DMS 273 treated with DMSO at 0.1 percent for 48 hours (cell line): ENCODE data around the gene CETN1.

Experiments used
- DNase-seq: peaks from one replicate; lab custom pipeline; 2025; lab: John Stamatoyannopoulos, UW

CETN1 gene

GRCh38 chr18:580154-580553 is at the start of gene CETN1:
CETN1 (plus strand) TSS chr18:580380; CDS start chr18:580409, 29 bp downstream.
- DNase-seq = no peak

DNA sequence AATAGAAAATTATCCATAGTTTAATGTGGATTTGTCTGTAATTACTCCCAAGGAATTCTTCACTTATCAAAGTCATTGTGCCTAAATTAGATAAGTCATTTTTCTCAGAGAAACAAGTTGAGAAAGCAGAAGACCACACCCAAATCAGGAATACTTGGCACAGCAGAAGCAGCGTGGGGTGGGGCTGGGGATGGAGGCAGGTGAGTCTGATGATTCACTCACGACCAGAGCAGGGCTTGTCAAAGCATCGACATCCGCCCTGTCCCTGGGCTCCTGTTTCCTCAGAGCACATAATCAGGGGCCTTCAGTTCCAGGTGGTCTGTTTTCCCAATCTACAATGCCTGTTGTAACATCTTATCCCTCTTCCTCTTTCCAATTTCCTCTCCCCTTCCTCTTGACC is 48.2 kb upstream of the CETN1 start:
- no peak for DNase-seq

GRCh38 chr18:532632-533031 is 47.5 kb upstream of the CETN1 start:
- DNase-seq = no peak

DNA sequence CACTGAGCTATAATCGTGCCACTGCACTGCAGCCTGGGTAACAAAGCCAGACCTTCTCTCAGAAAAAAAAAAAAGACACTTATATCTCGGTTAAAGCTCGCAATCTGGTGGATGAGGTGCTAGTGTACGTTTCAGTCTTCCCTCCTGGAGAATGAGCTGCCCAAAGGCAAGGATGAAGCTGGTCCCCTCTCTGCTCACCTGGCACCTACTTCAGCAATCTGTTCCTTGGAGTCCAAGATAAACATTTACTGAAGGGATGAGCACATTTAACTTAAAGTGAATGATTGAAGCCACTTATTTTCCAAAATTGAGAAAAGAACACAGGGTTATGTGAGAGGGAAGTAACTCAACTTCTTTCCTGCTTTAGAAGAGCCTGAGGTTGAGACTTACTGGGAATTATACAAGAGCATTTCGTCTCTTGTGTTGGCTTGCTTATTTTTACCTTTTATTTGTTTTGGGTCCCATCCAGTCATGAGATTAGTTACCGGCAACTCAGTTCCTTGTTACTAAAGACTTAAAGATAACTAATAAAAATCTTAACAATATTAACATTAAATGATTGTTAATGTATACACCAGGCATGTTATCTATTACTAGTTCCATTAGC is 46.1 kb upstream of the CETN1 start:
- no peak for DNase-seq

DNA sequence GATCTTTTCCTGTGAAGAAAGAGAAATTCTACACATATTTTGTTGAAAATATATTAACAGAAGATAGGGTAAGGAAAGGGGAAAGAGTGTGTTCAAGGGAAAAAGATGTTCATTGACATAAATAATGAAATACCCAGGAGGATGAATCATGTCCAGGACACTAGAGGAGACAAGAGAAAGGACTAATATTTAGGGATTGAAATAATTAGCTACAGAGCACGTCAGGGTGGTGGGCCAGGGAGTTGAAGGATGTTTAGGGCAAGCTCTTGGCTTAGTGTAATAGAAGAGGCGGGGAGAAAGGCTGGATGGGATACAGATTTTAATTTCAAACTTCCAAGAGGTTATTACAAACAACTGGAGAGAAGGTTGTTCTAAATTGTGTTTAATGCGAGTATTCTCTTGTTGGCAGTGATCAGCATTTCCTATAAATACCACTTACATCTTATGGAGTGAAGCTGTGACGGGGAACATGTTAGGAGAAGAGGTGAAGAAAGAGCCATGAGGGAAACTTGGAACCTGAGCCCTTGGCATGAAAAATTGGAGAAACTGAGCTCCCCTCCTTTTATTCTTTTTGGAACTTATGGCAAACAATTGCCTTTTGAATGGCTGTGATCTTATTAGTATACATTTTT is 36.6 kb upstream of the CETN1 start:
- no peak for DNase-seq

DNA sequence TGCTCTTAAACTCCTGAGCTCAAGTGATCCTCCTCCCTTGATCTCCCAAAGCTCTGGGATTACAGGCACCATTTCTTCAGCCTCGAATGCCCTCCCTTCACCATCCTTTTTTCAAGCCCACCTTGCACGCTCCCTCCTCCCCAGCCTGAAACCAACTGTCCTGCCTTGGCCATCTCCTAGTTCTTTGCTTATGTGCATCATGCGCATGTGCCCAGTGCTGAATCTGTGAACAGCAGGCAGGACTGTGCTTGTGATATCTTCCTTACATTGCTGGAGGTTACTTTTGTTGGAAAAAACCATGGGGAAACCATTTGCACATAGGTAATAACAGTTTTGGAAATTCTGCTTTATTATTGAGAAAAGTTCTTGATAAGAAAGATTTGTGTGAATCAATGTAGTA is 30.2 kb upstream of the CETN1 start:
- no peak for DNase-seq

DNA sequence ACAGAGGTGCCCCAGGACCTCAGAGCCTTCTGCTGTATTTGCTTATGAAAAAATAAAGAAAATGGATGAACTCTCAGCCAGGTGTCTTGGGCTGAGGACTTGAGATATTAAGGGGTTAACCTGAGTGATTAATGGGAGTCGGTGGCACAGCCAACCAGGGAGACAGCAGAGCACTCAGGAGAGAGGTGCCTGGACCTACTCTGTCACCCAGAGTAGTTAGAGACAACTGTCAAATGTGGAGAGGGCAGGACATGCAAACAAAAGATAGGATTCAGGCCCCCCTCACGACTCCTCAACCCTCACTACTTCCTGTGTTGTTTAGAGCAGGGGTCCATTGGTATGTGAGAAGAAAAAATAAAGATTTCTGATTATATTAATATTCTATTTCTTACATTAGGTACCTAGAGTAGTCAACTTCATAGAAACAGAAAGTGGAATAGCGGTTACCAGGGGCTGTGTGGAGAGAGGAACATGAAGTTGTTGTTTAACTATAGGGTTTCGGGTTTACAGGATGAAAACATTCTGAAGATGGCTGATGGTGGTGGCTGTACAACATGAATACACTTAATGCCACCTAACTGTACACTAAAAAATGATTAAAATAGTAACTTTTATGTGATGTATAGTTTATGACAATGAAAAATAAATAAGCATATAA is 28.6 kb upstream of the CETN1 start:
- no peak for DNase-seq

DNA sequence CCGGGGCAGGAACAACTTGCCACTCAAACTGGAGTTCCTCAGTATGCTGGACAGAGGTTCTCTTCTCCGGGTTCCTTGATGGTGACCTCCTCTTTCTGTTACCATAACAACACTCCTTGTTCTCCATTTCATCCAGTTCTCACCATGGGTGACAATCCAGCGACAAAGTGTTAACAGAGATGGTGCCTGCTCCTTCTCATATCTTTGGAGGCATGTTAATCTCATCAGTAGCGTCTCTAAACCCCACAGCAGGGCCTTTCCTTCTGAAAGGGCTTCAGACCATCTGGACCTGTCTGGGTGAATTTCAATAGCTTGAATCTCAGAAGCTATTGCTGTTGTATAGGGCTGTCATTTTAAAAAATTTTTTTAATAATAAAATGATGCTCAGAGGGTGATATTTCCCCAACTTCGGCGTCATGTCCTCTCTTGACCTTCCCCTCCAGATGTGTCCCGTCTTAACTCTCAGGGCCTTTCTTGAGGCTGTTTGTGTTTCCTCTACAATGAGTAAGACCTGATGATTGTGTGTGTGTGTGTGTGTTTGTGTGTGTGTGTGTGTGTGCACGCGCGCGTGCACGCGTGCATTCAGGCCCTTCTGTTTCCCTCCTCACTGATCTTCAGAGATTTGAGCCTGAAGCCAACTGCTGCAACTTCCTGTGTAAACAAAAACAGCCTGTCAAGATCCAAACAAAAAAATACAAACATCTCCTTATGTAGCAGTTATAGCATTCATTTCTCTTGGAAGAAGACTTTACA is 24.3 kb upstream of the CETN1 start:
- no peak for DNase-seq

DNA sequence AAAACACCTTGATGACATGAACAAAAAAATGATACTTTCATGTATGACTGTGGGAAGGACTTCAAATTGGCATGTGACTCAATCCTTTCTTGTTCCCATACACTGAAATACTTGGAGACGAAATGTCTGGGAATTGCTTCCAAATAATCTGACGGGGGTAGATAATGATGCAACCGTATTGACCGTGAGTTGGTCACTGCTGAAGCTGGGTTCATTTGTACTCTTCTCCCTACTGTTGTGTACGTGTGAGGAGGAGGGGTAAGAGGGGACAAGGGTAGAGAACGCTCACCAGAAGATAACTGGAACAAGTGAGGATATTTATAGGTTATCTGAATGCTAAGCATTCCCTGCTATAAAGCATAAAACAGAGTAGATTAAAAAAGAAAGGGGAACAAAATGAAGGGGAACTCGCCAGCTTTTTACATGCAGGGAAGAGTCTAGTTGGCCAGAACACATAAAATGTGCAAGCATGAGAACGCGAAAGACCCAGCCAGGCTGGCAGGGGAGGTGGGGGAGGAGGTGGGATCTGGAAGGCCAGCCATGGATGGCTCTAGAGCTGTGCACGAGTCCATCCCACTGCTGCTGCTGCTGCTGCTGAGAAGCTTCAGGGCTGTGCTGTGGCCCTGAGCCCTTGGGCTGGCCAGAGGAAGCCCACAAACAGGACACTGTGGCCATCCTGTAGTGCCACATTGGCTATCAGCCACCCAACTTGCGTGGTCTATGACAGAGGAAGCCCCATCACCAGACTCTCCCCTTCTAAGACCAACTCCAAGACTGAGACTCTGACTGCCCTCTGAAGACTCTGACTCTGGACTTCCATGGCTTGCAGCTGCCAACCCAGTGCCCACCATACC is 15.2 kb upstream of the CETN1 start:
- DNase-seq = no peak

DNA sequence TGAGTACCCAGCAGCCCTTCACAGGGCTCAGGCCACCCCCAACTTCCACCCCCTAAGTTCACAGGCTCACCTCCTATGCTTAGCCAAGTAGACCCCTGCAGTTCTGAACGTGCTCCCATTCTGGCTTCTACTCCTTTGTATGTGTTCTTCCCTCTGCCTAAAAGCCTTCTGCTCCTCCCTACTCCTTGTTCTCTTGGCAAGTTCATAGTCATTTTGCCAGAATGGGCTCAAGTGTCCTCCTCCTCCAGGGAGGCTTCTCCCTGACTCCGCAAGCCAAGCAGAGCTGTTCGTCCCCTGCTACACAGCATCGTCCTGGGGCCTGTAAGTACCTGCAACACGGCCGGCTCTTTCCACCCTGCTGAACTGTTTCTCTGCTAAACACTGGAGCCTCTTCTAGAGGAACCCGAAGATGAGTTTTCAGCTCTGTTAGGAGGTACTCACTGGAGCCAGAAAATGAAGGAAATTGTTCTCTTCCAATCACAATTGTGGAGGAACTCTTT is 14.6 kb upstream of the CETN1 start:
- no peak for DNase-seq

- no peak for DNase-seq
These were observed 13.1 kb upstream of the CETN1 start for GRCh38 chr18:567122-567521.

- DNase-seq = no peak
These were observed 11.4 kb upstream of the CETN1 start for GRCh38 chr18:568731-569130.

DNA sequence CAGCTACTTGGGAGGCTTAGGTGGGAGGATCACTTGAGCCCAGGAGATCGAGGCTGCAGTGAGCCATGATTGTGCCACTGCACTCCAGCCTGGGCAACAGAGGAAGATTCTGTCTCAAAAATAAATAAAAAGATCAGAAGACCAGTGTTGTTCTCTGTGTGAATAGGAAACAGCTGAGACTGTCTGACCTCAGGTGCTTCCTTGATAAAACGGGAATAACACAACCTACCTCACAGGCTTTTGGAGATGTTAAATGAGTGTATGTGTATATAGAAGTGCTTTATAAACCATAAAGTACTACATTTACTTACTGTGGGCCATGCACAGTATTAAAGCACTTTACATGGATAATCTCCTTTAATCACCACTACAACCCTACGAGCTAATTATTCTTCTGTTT is 9.9 kb upstream of the CETN1 start:
- DNase-seq = no peak

DNA sequence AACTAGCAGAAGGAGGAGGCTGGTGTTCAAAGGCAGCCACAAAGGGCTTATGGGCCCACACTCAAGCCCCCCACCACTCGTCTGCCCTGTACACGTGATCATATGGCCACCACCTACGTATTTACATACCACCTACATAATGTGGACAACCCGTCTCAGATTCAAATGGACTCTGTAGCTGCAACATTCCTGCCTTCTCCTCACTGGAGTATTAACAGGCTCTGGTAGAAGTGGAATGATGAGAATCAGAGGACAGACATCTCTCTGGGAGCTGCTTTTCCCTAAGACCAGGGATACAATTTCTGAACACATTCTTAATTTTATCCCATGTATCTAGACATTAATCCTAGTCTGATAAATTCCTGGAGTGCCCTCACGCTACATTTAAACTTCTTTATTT is 9.5 kb upstream of the CETN1 start:
- no peak for DNase-seq

- no peak for DNase-seq
These were observed 7.9 kb upstream of the CETN1 start for GRCh38 chr18:572091-572830.

- no peak for DNase-seq
These were observed 7.3 kb upstream of the CETN1 start for GRCh38 chr18:572831-573289.

DNA sequence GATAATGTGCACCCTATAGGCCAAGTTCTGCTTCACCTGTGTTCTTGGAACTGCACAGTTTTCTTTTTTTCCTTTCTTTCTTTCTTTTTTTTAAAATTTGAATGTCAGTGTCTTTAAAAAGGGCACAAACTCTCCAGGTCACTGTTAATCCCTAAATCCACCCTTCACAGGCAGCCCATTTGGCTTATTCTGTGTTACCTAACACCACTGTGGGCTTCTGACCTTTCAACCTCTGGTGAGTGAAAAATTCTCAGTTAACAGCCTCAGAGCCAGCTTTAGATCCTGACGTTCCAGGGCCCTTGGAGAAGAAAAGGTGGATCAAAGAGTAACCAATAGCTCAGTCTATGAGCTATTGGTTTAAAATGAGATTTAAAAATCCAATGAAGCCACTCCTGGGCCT is 6.8 kb upstream of the CETN1 start:
- no peak for DNase-seq

DNA sequence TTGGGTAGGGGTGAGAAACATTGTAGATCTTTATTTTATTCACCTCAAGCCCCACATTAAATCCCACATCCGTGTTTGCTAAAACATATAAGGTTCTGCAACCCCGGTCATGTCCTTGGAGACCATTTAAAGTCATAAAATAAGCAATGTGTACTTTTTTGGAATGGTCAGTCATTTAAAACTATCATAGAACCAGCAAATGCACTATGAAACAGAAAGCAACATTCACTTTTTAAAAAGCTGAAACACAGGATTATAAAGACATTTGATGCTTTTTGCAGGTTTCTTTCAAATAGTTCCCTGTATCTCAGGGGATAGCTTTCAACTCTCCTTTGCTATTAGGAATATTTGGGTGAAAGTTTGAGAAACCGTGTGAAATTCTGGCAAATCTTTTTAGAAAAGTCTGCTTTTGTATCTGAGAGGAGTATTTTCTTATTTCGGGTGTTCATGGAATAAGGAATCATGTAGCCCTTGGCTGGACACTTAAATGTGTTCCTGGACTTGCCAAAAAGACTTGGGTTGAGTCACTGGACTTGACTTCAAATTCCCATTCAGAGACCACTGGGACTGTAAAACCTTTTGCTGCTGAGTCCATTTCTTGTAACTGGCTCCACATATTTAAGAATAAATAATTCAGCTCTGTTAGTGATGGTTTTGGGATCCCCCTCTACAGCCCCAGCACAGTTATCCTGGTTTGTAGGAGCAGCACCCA is 5.9 kb upstream of the CETN1 start:
- DNase-seq = no peak

DNA sequence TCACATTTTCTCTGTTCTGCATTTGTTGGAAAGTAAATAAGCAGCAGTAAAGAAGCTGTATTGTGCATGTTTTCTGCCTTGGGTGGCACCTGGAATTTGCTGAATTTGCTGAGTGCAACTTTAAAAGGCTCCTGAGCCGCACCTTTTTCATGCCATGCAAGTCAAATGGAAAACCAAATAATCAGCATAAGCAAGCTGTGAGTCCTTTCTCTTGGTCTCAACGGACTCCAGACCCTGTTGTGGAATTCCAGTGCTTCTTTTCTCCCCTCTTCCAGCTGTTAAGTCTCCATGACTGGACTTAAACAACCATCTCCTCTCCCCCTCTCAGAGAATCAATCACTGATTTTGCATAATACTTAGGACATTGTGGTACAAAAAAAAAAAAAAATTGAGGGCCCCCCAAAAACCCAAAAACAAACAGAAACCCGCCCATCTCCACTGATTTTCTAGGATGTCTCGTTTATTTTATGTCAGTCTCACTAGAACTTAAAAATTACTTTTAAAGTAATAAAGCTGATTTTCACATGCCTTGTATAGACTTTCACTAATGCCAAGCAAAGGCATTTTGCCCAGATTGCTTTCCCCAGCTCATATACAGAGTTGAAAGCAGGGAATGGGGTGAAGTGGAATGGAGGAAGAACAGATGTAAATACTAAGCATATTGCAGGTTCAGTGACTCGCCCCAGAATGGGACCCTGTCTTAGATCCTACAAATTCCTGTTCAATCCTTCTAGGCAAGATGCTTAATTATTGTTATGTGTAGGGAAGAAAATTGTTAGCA is 5.1 kb upstream of the CETN1 start:
- no peak for DNase-seq

- DNase-seq = no peak
These were observed 3.3 kb upstream of the CETN1 start for GRCh38 chr18:576924-577323.
